ENCODE data around the gene RGN. TPM values are rescaled to one million over a fixed set of nuclear protein-coding genes. Genes with fewer than 3 reads are reported as not detected.

The RGN gene
- total and polyA plus RNA-seq, 11 donors: 3.2 to 23.6 (median 17.7) TPM

DNA sequence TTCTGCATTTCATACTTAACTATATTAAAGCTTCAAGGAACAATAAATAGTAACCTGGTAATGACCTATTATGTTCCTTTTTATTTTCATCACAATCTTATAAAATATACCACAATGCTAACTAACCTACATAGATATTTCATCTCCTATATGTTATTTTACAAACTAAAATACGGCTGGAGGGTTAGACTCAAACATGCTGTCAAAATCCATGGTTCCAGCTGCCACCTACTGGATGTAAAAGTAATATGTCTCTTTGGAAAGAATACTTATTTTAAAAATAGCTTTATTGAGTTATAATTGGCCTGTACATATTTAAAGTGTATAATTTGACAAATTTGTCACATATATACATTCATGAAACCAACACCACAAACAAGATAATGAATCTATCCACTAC lies 15.0 kb downstream of the RGN start:
- Histone ChIP-seq H3K9me3 (no peaks in the 10 kb centered on the region), H3K4me1 (no peaks in the 10 kb centered on the region), H3K27ac (no peak overlapping the region), H3K36me3 (peaks cover 0 to 4% (median 0%) of the 10 kb centered on the region in 9 donors), H3K27me3 (peaks cover 0 to 8% (median 0%) of the 10 kb centered on the region in 9 donors), H3K4me3 (no peak overlapping the region)
- WGBS, 4 donors: 2 to 11% (median 4%) methylated on average over 1 of the region's 1 CpG
- DNase-seq (no peak), ATAC-seq (no peak)
- intact Hi-C loops (cut with DNase I): loop anchor here in 2 of 10 donors (5.0 kb wide), 3 partner anchors 181 to 336 kb away; partner anchors contain the start of genes JADE3 (in 1 of the 2) and SLC9A7 (in 1 of the 2)
- TF ChIP-seq POLR2A (IDR thresholded peaks at IDR 0.05) (no peak), CTCF (IDR thresholded peaks at IDR 0.05) (peak in 10 of 12 donors; percentile 10 to 53 (median 36))

GRCh38 chrX:47093860-47094259 lies 15.6 kb downstream of the RGN start:
- intact Hi-C loops (cut with DNase I): loop anchor here in 2 of 10 donors (5.0 kb wide), 3 partner anchors 182 to 337 kb away; partner anchors contain the start of genes JADE3 (in 1 of the 2) and SLC9A7 (in 1 of the 2)
- Histone ChIP-seq H3K9me3 (no peaks in the 10 kb centered on the region), H3K4me1 (no peaks in the 10 kb centered on the region), H3K27me3 (peaks cover 0 to 8% (median 0%) of the 10 kb centered on the region in 9 donors), H3K27ac (no peak overlapping the region), H3K4me3 (no peak overlapping the region), H3K36me3 (peaks cover 0 to 4% (median 0%) of the 10 kb centered on the region in 9 donors)
- WGBS, 4 donors: 77 to 92% (median 83%) methylated on average over 11 of the region's 11 CpGs
- no peak for TF ChIP-seq CTCF (IDR thresholded peaks at IDR 0.05)
- ATAC-seq (no peak), DNase-seq (no peak)

GRCh38 chrX:47097018-47097417 lies 18.8 kb downstream of the RGN start:
- Histone ChIP-seq H3K27ac (no peak overlapping the region), H3K4me3 (no peak overlapping the region), H3K36me3 (peaks cover 0 to 4% (median 0%) of the 10 kb centered on the region in 9 donors), H3K9me3 (no peaks in the 10 kb centered on the region), H3K4me1 (no peaks in the 10 kb centered on the region), H3K27me3 (peaks cover 0 to 8% (median 0%) of the 10 kb centered on the region in 9 donors)
- no peak for DNase-seq
- intact Hi-C loops (cut with DNase I): no loop called here
- TF ChIP-seq CTCF (IDR thresholded peaks at IDR 0.05) (no peak), POLR2A (IDR thresholded peaks at IDR 0.05) (no peak)
- ATAC-seq: peak in 1 of 4 donors; percentile 39
- 53 to 62% (median 60%) methylated on average over 4 of the region's 4 CpGs for WGBS, 4 donors

DNA sequence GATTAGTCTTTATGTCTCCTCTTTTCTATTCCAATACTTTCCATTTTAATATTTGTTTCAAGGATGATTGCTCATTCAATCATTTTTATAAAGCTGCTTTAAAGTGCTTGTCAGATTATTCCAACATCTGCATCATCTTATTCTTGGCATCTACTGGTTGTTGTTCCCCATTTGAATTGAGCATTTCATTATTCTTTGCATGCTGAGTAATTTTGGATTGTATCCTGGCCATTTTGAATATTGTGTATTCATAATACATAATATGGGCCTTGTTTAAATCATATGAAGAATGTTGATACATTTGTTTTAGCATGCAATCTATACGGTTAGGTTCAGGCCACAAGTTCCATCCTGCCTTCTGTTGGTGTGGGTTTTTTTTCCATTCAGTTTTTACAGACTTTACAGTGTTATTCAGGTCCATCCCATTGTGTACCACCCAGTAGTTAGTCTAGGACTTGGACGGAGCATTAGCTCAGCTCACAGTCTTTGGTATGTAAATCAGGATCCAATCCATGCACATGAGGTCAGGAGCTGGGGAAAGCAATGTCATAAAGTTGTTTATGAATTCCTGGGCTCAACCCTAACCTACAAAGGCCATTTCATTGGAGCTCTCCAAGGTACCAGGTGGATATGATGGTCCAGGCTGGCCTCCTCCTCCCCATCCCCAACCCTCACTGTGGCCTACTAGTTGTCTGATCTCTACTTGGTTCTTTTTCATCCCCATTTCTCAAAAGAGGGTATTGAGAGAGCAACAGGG lies 20.3 kb downstream of the RGN start:
- H3K36me3 ChIP-seq: peaks cover 0 to 4% (median 0%) of the 10 kb centered on the region in 9 donors
- TF ChIP-seq CTCF (IDR thresholded peaks at IDR 0.05) (no peak), POLR2A (IDR thresholded peaks at IDR 0.05) (no peak)
- WGBS, 4 donors: 84 to 94% (median 90%) methylated on average over 2 of the region's 2 CpGs
- DNase-seq (no peak), ATAC-seq (no peak)
- H3K27me3 ChIP-seq: peaks cover 0 to 10% (median 0%) of the 10 kb centered on the region in 9 donors
- H3K27ac ChIP-seq: no peak overlapping the region
- H3K4me3 ChIP-seq: no peak overlapping the region
- H3K9me3 ChIP-seq: no peaks in the 10 kb centered on the region
- H3K4me1 ChIP-seq: no peaks in the 10 kb centered on the region
- intact Hi-C loops (cut with DNase I): no loop called here

Measured in heart left ventricle (tissue), 16 donors.